Cardiac muscle cell (in vitro differentiated cells and primary cell): ENCODE measurements around the gene GABRR2. TPM values are rescaled to one million over a fixed set of nuclear protein-coding genes. Genes with fewer than 3 reads are reported as not detected.

ENCODE experiments used
- DNase-seq, 2 donors: peaks; one replicate each; pipeline versions ENCODE4 v3.0.0 to v3.0.0-alpha.2; 2010 to 2017; ENCODE audit warnings: low read depth in 1 of 2, low spot score in 1 of 2
- H3K27ac ChIP-seq: fragments of 200-600 bp; sonication (generic); 2 replicates; pipeline ENCODE4 v1.5.1; 2016
- H3K27me3 ChIP-seq: fragments of 200-600 bp; sonication (generic); 2 replicates; pipeline ENCODE4 v1.6.0; 2016; ENCODE audit warnings: control low read depth
- H3K36me3 ChIP-seq: fragments of 200-600 bp; sonication (generic); 2 replicates; pipeline ENCODE4 v1.5.1; 2016; ENCODE audit warnings: control low read depth
- H3K4me1 ChIP-seq: fragments of 200-600 bp; sonication (generic); 2 replicates; pipeline ENCODE4 v1.8.1; 2017; ENCODE audit warnings: low read depth, mild to moderate bottlenecking, mixed run types
- H3K4me3 ChIP-seq: fragments of 200-600 bp; sonication (generic); 2 replicates; pipeline ENCODE4 v1.5.1; 2016; ENCODE audit warnings: mild to moderate bottlenecking
- H3K9me3 ChIP-seq: fragments of 200-600 bp; sonication (generic); 2 replicates; pipeline ENCODE4 v1.5.1; 2017; ENCODE audit warnings: low read depth, mild to moderate bottlenecking, control low read depth
- CTCF ChIP-seq: IDR thresholded peaks from 2 replicates; pipeline ENCODE4 v1.5.1; 2012; ENCODE audit warnings: low read depth, mild to moderate bottlenecking, low read length
- polyA plus RNA-seq: library from polyadenylated mRNA; unstranded; fragments of >200 nt; fragmentation: Nextera tagmentation; extraction: Ambion mirVana; gene quantifications from 2 replicates; pipeline ENCODE4 v1.2.1, GENCODE V29; 2016
- total RNA-seq: library from RNA; depleted of rRNA; stranded (reverse); fragments of >200 nt; gene quantifications from 2 replicates; pipeline ENCODE4 v1.2.3, GENCODE V29; 2016

GABRR2 gene
- total and polyA plus RNA-seq, 2 experiments from 2014 or later: 0.50 to 0.83 TPM

GRCh38 chr6:89215391-89215790 lies 99.7 kb downstream of the GABRR2 start:
- no peak for TF ChIP-seq CTCF
- H3K9me3 ChIP-seq: no peaks in the 10 kb centered on the region
- H3K27ac ChIP-seq: no peak overlapping the region
- H3K4me1 ChIP-seq: no peaks in the 10 kb centered on the region
- H3K27me3 ChIP-seq: no peaks in the 10 kb centered on the region
- no peak overlapping the region for H3K4me3 ChIP-seq
- DNase-seq: no peak
- H3K36me3 ChIP-seq: no peaks in the 10 kb centered on the region

GRCh38 chr6:89214197-89214596 lies 100.9 kb downstream of the GABRR2 start:
- no peak for DNase-seq
- no peak for TF ChIP-seq CTCF
- Histone ChIP-seq H3K27ac (no peak overlapping the region), H3K27me3 (no peaks in the 10 kb centered on the region), H3K4me3 (no peak overlapping the region), H3K36me3 (no peaks in the 10 kb centered on the region), H3K9me3 (no peaks in the 10 kb centered on the region), H3K4me1 (no peaks in the 10 kb centered on the region)

- no peak for DNase-seq
- H3K27ac ChIP-seq: no peak overlapping the region
- no peaks in the 10 kb centered on the region for H3K9me3 ChIP-seq
- H3K36me3 ChIP-seq: no peaks in the 10 kb centered on the region
- H3K27me3 ChIP-seq: no peaks in the 10 kb centered on the region
- no peak for TF ChIP-seq CTCF
- H3K4me3 ChIP-seq: no peak overlapping the region
- no peaks in the 10 kb centered on the region for H3K4me1 ChIP-seq
These were observed 102.6 kb downstream of the GABRR2 start for GRCh38 chr6:89212472-89212871.

GRCh38 chr6:89209457-89209856 lies 105.6 kb downstream of the GABRR2 start:
- no peak for TF ChIP-seq CTCF
- H3K27me3 ChIP-seq: no peaks in the 10 kb centered on the region
- no peak overlapping the region for H3K27ac ChIP-seq
- no peak overlapping the region for H3K4me3 ChIP-seq
- no peaks in the 10 kb centered on the region for H3K9me3 ChIP-seq
- H3K4me1 ChIP-seq: no peaks in the 10 kb centered on the region
- H3K36me3 ChIP-seq: no peaks in the 10 kb centered on the region
- DNase-seq: no peak

- Histone ChIP-seq H3K4me3 (no peak overlapping the region), H3K9me3 (no peaks in the 10 kb centered on the region), H3K36me3 (no peaks in the 10 kb centered on the region), H3K4me1 (no peaks in the 10 kb centered on the region), H3K27me3 (no peaks in the 10 kb centered on the region), H3K27ac (no peak overlapping the region)
- DNase-seq: peak in 1 of 2 donors; percentile 13
- TF ChIP-seq CTCF: no peak
These were observed 106.5 kb downstream of the GABRR2 start for GRCh38 chr6:89208551-89208950.

Other genes with a start within 250 kb of the GABRR2 start
- 176 and 231 TPM in 2 replicates for gene PNRC1, start 234.5 kb downstream of the GABRR2 start, total RNA-seq
- 285 and 315 TPM in 2 replicates for gene PNRC1, start 234.5 kb downstream of the GABRR2 start, polyA plus RNA-seq
- 4.1 and 5.1 TPM in 2 replicates for gene SRSF12, start 197.2 kb downstream of the GABRR2 start, total RNA-seq
- 7.0 and 9.9 TPM in 2 replicates for gene SRSF12, start 197.2 kb downstream of the GABRR2 start, polyA plus RNA-seq
- gene PM20D2, start 169.2 kb downstream of the GABRR2 start, total RNA-seq: 8.9 and 11.4 TPM in 2 replicates
- 10.6 and 12.2 TPM in 2 replicates for gene PM20D2, start 169.2 kb downstream of the GABRR2 start, polyA plus RNA-seq
- not detected in 2 replicates for gene GABRR1, start 97.9 kb downstream of the GABRR2 start, total RNA-seq
- not detected in 2 replicates for gene GABRR1, start 97.9 kb downstream of the GABRR2 start, polyA plus RNA-seq
- gene UBE2J1, start 37.4 kb upstream of the GABRR2 start, total RNA-seq: 17.9 and 19.8 TPM in 2 replicates
- 26.4 and 28.7 TPM in 2 replicates for gene UBE2J1, start 37.4 kb upstream of the GABRR2 start, polyA plus RNA-seq
- gene RRAGD, start 97.0 kb upstream of the GABRR2 start, total RNA-seq: 32.4 and 33.2 TPM in 2 replicates
- 39.8 and 40.1 TPM in 2 replicates for gene RRAGD, start 97.0 kb upstream of the GABRR2 start, polyA plus RNA-seq
- 13.7 and 21.5 TPM in 2 replicates for gene ANKRD6, start 117.9 kb upstream of the GABRR2 start, total RNA-seq
- 10.3 and 16.0 TPM in 2 replicates for gene ANKRD6, start 117.9 kb upstream of the GABRR2 start, polyA plus RNA-seq